HG03558 (cell line): ENCODE measurements around the gene FES.
"Not testable (repeated sequence)": the region's sequence is repeated elsewhere in the genome, so short reads cannot be mapped to it uniquely, and the experiment has no call there.

ENCODE experiments used
- ATAC-seq: cut with Tn5 transposase; IDR thresholded peaks from one replicate; pipeline ENCODE4 v1.9.1; 2021; ENCODE audit warnings: moderate number of reproducible peaks; ENCODE audit not compliant: unreplicated experiment; ENCODE audit errors: extremely low read depth

The FES gene

DNA sequence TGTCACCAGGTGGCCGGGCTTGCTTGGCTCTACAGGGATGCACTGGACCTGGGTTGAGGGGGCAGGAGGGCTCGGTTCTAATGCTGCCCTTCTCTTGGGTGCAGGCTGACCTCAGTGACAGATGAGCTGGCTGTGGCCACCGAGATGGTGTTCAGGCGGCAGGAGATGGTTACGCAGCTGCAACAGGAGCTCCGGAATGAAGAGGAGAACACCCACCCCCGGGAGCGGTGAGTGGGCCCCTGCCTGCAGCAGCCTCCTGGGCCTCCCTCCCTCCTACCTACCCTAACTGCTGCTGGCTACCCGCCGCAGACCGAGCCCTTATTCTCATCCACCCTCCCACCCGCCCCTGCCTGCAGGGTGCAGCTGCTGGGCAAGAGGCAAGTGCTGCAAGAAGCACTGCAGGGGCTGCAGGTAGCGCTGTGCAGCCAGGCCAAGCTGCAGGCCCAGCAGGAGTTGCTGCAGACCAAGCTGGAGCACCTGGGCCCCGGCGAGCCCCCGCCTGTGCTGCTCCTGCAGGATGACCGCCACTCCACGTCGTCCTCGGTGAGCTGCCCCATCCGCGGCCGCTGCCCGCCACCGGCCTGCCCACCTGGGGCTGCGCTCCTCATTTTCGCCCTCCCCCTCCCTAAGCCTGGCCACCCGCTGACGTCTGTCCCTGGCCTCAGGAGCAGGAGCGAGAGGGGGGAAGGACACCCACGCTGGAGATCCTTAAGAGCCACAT, 5.6 kb downstream of the FES start:
- ATAC-seq = no peak

DNA sequence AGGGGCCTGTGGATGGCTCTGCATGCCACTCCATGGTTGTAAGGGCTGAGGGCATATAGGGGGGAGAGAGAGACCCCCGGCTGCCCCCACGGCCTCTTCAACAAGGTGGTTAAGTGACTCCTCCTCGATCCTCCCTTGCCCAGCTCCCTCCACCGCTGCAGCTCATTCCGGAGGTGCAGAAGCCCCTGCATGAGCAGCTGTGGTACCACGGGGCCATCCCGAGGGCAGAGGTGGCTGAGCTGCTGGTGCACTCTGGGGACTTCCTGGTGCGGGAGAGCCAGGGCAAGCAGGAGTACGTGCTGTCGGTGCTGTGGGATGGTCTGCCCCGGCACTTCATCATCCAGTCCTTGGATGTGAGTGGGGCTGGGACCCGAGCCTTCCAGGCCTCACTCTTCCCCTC, 6.5 kb downstream of the FES start:
- no peak for ATAC-seq

DNA sequence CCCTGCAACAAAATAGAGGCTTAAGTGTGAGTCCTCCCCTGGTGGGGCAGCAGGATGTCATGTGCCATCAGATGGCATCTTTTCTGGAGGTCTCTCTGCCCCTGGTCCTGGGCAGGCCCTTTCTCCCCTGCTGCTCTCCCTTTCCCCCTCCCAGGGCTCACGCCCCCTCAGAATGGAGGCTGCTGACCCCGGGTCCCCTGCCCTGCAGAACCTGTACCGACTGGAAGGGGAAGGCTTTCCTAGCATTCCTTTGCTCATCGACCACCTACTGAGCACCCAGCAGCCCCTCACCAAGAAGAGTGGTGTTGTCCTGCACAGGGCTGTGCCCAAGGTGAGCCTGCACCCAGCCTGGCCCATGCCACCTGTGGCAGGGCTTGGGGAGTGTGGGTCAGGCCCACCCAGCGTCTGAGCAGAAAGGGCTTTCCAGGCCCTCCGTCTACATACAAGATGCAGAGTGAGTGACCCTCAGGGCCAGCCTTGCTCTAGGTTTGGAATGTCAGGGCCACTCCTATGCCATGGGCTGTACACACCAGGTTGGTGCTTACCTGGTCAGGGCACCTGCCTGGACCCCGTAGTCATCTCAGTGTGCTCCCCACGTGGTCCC, 7.1 kb downstream of the FES start:
- ATAC-seq = no peak

DNA sequence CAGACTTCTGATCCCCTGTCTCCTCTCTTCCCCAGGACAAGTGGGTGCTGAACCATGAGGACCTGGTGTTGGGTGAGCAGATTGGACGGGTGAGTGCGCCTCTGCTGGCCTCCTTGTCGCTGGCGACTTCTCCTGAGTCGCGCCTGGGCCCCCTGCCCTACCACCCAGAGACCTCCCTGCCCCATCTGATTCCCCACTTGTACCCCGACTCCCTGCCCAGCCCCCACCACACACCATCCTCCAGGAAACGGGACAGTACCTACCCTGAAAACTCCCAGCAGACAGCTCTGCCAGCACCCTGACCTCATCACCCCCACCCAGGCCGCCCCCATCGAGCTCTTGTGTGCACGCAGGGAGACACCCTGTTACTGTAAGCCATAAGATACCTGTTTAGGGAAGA, 7.7 kb downstream of the FES start:
- no peak for ATAC-seq

DNA sequence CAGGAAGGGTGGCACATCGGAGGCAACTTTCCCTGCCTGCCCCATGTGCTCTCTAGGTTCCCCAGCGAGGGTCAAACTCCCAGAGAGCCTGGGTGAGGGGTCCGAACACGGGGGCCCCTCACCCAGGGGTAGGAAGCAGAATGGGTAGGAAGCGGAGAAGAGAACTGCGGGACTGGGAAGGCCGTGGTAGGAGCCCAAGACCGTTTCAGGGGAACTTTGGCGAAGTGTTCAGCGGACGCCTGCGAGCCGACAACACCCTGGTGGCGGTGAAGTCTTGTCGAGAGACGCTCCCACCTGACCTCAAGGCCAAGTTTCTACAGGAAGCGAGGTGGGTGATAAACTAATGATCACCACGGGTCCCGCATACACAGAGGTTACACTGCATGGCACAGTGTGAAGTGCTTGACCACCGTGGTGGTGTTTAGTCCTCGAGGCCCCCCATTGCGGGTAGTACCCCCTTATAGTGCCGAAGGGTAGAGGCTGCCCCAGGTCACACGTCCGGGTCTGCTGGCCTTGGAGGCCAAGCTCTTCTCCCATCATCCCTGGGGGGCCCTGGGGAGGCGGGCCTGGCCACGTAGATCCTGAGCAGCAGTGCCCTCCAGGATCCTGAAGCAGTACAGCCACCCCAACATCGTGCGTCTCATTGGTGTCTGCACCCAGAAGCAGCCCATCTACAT, 8.3 kb downstream of the FES start:
- no peak for ATAC-seq

DNA sequence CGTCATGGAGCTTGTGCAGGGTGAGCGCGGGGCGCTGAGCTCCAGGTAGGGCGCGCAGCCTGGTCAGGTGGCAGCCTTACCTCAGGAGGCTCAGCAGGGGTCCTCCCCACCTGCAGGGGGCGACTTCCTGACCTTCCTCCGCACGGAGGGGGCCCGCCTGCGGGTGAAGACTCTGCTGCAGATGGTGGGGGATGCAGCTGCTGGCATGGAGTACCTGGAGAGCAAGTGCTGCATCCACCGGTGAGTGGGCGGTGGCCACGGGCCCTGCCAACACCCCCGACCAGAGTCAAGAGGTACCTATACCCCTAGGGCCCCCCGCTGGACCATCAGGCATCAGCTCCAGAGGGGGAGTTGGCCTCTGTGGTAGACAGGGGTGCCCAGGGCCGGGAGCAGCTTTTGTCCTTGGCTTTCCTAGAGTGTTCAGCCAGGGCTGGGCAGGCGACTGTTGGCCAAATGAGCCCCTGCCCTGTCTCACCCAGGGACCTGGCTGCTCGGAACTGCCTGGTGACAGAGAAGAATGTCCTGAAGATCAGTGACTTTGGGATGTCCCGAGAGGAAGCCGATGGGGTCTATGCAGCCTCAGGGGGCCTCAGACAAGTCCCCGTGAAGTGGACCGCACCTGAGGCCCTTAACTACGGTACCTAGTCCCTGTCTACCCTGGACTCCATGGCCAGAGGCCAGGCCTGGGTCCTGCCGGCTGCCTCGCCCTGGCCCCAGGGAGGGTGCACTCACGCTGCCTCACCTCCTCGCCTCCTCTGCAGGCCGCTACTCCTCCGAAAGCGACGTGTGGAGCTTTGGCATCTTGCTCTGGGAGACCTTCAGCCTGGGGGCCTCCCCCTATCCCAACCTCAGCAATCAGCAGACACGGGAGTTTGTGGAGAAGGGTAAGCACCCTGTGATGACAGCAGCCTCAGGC, 9.1 kb downstream of the FES start:
- ATAC-seq = no peak

DNA sequence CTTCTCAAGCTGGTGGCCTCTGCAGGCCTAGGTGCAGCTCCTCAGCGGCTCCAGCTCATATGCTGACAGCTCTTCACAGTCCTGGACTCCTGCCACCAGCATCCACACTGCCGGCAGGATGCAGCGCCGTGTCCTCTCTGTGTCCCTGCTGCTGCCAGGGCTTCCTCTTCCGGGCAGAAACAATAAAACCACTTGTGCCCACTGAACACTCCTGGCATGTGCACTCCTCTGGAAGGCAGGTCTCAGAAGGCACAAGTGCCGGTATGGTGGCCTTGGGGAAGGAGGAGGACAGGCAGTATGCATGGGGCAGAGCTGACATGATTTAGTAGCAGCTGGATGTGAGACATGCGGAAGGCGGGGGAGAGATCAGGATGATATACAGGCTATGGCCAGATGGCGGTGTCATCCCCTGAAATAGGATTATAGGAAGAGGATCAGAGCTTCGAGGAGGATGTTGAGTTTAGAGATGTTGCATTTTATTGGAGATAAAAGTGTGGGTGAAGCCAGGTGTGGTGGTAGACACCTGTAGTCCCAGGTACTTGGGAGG, 11.3 kb downstream of the FES start:
- ATAC-seq = no peak

DNA sequence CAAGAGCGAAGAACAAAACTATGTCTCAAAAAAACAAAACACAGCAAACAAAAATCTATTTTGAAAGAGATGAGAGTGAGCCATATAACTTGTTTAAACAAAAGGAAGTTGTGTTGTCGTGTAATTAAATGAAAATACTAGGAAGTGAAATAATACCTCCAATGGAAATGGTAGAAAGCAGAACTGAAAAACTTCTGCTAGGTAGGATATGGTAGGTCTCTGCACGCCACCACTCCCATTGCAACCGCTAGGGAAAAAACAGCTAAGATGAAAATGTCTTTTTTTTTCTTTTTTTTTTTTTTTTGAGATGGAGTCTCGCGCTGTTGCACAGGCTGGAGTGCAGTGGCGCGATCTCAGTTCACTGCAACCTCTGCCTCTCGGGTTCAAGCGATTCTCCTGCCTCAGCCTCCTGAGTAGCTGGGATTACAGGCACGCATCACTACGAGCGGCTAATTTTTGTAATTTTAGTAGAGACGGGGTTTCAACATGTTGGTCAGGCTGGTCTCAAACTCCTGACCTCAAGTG, 12.9 kb downstream of the FES start:
- not testable (repeated sequence) for ATAC-seq

DNA sequence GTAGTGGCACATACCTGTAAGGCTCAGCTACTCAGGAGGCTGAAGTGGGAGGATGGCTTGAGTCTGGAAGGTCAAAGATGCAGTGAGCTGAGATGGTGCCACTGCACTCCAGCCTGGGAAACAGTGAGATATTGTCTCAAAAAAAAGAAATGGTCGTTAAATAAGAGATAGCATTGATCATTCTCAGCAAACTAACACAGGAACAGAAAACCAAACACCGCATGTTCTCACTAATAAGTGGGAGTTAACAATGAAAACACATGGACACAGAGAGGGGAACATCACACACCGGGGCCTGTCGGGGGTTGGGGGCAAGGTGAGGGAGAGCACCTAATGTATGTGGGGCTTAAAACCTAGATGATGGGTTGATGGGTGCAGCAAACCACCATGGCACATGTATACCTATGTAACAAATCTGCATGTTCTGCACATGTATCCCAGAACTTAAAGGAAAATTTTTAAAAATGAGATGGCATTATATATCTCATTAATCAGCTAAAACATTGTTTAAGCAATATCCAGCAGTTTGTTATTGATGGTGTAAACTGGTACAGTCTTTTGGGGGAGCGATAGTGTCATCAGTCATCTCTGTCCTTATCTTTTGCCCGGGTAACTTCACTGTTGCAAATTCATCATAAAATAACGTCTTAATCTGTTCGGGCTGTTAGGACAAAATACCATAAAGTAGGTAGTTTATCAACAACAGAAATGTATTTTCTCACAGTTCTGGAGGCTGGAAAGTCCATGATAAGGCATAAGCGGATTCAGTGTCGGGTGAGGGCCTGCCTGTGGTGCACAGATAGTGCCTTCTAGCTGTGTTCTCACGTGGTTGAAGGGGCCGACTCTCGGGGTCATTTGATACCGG, 17.1 kb downstream of the FES start:
- no peak for ATAC-seq

DNA sequence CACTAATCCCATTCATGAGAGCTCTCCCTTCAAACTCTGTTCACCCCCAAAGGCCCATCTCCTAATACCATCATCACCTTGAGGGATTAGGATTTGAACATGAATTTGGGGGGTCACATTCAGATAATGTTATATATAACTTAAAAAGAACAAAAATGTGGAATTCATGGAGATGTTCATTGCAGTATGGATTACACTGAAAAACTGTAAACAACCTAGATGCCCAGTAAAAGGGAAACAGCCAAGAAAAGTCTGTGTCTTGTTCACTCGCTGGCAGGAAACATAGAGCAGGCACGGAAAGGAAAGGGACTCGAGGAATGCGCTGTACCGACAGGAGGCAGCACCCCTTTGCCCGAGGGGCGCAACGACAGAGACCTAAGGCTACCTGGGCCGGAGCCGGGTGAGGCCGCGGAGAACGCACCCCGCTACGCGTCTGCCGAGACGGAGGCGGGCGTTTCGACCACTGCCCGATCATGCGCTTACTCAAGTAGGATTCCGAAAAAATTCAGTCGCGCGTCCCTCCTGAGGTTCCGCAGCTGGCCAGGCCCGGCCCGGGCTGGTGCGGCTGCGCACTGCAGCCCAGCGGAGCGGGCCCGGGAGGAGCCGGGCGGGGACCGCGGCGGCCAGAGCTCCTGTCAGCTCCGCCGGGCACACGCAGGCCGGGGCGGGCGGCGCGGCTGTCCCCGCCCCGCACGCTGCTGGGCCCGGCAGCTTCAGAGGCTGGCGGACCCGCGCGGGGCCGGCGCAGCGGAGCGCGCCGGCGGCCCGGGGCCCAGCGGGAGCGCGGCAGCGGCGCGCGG, 17.9 kb downstream of the FES start:
- peak; percentile 63 for ATAC-seq

DNA sequence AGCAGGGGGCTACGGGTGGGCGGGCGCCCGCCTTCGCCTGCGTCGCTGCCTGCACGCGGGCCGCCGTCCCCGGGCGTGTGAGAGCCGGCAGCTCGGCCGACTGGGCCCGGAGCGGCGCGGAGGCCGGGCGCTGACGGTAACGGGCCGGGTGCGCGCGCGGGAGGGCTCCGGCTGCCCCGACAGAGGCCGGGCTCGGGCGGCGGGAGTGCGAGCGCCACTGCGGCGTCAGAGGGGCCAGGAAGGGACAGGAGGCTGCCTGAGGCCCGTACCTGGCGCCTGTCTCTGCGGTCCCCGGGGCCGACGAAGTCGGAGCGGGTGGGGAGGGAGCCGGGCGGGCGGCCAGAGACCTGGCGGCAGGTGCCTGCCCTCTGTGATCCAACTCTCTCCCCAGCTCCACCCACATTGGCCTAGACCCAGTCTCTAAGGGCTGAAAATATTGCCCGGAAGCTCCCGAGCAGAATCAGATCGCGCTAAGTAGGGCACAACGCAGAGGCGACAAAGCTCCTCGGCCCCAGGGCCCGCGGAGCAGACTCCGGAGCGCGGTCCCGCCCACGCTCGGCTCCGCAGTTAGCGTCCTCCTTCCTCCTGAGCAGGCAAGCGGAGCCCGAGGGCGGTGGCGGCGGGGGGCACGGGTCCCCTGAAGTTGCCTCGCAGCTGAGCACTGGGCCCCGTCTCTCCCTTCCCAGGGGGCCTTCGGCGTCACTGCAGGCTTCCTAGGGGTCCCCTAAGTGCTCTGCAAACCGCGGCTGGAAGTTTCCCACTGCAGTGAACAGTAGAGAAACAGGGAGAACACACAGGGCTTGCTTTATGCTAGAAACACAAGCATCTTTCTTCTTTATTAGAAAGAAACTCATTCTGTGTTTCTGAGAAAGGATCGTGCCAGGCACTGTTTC, 18.8 kb downstream of the FES start, which contains the start of gene MAN2A2:
MAN2A2 (plus strand) TSS at position 463 of the 893 bp plus-strand sequence. CDS start 906 bp downstream, outside the sequence.
- peak; percentile 31 for ATAC-seq

DNA sequence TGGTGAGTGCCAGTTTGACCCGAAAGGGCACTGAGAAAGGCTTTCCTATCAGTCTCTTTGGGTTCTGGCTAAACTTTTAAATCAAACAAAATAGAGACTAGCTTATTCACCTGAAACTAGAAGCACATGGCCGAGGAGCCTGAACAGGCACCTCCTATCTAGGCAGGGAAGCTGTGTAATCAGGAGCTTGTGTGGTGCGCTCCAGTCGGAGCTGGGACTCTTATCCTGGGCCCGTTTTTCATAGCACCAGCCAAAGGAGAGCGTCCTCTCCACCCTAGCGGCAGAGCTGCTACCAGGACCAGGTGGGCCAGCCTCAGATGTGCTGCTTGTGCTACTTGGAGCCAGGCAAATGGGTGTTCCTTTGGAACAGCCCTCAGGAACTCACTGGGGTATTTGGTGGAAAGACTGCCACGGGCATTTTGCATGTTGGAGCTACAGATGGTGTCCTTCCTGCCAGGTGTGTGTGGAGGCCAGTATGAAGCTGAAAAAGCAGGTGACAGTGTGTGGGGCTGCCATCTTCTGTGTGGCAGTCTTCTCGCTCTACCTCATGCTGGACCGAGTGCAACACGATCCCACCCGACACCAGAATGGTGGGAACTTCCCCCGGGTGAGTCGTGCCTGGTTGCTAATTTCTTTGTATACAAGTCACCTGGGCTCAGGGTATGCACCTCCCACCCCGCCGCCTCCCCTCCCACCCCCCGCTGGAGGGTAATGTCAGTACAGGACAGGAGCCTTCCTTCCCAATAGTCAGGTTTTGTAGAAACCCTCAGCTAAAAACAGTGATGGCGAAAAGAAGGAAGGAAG, 19.6 kb downstream of the FES start:
- ATAC-seq = no peak

DNA sequence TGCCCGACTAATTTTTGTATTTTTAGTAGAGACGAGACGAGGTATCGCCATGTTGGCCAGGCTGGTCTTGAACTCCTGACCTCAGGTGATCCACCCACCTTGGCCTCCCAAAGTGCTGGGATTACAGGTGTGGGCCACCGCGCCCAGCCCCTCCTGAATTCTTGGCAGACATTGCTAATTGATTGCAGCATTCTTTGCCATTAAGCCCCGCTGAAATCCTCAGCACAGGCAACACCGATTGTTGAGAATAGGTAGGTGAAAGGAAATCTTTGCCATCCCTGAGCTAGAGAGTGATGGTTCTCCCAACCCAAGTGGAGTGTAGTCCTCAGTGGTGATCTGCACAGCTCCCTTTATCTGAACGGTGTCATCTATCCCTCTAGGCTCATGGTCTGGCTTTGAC, 20.4 kb downstream of the FES start:
- no peak for ATAC-seq

DNA sequence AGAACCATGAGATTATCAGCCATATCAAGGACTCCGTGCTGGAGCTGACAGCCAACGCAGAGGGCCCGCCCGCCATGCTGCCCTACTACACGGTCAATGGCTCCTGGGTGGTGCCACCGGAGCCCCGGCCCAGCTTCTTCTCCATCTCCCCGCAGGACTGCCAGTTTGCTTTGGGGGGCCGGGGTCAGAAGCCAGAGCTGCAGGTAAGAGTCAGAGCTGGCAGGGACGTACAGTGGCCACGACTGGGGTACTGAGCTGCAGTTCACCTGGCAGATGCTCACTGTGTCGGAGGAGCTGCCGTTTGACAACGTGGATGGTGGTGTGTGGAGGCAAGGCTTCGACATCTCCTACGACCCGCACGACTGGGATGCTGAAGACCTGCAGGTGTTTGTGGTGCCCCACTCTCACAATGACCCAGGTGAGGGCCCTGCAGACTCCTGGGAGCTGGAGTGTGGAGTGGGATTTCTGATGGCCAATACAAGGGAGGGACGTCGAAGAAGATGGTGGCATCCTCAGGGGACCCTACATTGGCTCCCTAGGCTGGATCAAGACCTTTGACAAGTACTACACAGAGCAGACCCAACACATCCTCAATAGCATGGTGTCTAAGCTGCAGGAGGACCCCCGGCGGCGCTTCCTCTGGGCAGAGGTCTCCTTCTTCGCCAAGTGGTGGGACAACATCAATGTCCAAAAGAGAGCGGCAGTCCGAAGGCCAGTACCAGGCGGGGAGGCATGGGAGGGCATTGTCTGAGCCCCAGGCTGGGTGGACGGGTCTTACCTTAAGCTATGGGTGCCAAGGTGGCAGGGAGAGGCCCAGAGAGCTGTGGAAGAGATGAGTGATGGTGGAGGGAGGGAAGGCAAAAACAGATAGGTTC, 21.2 kb downstream of the FES start:
- ATAC-seq = no peak

DNA sequence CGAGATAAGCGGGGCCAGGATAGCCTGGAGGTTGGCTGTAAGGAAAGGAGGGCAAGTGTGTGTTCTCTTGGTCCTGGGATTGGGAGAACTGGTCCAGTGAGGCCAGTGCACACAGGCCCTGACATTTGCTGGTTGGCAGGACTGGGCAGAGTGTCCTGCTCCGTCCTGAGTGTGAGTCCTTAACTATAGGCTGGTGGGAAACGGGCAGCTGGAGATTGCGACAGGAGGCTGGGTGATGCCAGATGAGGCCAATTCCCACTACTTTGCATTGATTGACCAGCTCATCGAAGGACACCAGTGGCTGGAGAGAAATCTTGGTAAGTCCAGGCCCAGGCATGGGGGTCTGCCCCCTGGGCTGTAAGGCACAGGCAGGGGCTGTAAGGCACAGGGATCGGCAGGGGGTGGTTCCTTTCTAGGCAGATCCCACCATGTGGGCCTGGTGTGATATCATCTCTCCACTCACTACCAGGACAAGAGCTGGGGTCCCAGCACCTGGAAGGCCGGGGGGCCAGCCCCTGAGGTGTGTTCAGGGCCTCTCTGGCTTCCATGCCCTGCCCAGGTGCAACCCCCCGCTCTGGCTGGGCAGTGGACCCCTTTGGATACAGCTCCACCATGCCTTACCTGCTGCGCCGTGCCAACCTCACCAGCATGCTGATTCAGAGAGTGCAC, 22.0 kb downstream of the FES start:
- ATAC-seq = no peak
